Stimulated activated CD8-positive, alpha-beta memory T cell treated with anti-CD3 and anti-CD28 coated beads, Interleukin-4, amount 100 ng/mL, for 4 hours (primary cell): ENCODE data around the gene TBXA2R.

Experiments
- DNase-seq, 2 donors: peaks; one replicate each; pipeline ENCODE4 v3.0.0-alpha.2; 2020; ENCODE audit warnings: low read depth in 2 of 2, low spot score in 1 of 2

Gene TBXA2R

DNA sequence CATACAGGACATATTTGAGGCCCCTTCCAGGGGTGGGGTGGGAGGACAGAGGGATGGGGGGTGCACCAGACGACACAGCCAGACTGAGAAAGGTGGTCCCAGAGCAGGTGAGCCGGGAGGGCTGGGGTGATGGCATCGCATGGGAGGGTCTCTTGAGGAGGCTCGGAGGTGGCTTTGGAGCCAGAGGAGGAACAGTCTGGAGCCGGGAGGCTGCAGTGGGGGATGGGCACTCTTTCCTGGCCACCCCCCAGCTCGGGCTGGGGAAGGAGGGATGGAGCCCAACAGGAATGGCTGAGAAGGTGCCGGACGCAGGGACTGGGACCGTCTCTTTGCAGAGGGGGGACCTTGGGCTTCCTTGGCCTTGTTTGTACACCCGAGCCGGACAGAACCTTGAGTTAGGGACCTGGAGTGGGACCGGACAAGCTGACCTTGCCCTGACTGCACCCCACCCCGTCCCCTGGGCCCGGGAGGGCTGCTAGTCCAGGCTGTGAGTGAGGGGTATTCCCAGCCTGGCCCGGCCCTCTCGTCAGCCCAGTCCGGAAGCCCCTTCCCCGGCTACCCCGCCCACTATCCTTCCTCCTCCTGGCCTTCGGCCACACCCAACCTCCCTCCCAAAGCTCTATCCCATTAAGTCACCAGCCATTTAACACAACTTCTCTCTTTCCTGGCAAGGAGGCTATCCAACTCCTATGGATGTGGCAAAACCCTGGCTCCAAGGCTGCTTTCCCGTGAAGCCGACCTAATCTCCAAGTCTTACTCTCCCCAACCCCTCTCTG, 816 bp upstream of the TBXA2R start:
- no peak for DNase-seq

DNA sequence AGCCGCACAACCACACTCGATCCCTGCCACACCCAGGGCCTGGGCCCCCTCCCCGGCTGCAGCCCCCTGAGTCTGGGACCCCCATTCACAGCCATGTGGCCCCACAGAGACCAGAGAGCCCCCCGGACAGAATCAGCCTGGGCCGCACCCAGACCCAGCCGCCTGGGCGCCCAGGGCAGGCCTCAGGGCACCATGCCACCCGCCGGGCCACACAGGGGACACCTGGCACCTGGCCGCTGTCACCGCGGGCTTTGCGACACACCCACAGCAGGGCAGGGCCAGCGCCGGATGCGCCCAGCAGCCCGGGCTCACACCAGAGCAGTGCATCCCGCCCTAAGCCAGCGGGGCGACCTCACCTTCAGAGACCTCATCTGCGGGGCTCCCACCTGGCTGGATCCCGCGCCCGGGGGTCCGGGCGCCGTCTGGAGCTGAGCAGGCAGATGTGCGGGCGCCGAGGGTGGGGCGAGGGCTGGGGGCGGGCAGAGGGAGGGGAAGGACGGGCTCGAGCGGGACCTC, 443 bp downstream of the TBXA2R start:
- DNase-seq = no peak

DNA sequence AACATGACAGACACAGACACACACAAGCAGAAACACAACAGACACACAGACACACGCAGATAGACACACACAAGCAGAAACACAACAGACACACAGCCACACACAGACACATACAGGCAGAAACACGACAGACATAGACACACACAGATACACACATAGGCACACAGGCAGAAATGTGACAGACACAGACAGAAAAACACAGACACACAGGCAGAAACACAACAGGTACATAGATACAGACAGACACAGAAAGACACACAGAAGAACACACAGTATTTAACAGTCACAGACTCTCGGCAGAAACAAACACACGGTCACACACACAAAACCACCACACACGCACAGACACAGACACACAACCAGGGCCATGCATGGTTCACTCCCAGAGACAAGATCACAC, 905 bp downstream of the TBXA2R start:
- DNase-seq = no peak

DNA sequence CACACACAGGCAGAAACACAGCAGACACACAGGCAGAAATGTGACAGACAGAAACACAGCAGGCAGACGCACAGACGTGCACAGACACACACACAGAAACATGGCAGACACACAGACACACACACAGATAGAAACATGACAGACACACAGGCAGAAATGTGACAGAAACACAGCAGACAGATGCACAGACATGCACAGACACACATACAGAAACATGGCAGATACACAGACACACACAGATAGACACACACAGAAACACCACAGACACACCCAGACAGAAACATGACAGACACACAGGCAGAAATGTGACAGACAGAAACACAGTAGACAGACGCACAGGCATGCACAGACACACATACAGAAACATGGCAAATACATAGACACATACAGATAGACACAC, 1.3 kb downstream of the TBXA2R start:
- DNase-seq = no peak

DNA sequence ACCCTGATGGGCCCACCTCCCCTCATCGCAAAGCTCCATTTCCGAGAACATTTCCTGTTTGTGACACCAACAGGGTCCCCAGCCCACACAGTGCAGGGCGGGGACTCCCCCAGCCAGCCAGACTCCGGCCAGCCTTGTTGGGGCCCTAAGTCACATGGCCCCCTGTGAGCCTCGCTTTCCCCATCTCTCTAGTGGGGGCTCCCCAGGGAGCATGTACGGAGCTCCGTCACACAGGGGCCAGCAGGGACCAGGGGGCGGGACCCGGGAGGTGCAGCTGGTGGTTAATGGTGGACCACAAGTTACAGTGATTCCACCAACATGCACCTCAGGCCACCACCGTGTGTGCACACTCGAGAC, 1.7 kb downstream of the TBXA2R start:
- DNase-seq = no peak

DNA sequence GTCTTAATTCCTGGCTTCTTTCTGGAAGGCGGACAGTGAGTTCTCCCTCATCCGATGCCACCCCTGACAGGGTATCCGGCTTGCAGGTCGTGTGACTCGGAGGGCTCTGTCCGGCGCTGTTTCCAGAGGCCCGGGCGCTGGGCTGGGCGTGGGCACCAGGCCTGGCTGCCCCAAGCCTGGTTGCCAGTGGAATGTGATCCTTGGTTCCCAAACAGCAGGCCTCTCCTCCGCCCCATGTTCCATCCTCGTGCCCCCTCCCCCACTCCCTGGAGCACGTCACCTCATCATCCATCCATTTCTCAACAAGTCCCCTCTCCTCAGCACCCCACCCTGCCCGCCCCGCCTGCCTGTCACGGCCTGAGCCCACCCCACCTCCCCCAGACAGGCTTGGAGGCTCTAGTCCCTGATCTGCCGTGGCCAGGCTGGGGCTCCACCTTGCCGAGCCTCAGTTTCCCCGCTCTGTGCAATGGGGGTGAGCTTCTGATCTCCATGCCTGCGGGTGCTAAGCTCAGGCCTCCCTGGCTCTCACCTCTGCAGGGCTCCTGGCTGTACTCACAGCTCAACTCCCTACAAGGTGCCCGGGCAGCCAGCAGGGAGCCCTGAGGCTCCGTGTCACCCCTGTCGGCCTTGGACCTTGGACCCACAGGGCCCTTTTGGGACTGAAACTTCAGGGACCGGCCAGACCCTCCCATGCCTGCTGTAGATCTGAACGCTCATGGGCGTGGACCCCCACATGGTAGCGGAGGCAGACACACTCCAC, 2.3 kb downstream of the TBXA2R start:
- DNase-seq = no peak

DNA sequence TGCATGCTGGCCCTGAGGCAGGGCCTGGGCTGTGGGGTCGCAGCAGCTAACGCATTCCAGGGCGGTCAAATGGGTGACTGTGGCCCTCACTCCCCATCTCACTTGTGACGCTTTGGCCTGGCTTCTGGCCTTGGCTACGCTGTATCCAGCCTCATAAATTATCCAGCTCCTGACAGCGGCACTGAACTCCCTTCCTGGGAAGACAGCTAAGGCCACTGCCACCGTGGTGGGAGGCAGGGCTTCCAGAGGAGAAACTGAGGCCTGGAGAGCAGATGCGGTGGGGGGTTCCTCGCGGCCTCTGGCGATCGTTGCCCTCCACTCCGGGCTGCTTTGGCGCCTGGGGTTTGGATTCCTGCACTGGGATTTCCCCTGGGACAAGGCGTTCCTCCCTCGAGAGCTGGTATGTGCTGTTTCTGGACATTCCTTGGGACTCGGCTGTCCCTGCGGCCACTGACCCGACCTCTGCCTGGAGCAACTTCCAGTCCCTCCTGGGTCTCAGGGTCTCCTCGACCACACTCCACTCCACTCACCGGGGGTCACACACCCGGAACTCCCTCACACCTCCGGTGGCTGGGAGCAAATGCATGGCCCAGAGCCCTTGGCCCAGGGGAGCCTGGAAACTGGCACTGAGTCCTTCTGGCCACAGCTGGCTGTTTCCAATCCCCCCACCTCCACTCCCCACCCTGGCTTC, 3.4 kb downstream of the TBXA2R start:
- no peak for DNase-seq

DNA sequence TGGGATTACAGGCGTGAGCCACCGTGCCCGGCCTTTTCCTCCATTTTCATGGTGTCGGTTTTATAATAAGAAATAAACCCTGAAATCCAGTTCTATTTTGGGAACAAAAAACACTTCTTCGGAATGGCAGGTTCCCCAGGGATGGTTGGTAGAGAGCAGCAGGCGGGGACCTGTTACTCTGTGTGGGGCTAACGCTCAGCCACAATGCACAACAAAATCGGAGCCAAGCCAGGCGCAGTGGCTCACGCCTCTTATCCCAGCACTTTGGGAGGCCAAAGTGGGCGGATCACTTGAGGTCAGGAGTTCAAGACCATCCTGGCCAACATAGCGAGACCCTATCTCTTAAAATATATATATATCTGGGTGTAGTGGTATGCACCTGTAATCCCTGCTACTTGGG, 5.7 kb downstream of the TBXA2R start:
- DNase-seq = no peak

DNA sequence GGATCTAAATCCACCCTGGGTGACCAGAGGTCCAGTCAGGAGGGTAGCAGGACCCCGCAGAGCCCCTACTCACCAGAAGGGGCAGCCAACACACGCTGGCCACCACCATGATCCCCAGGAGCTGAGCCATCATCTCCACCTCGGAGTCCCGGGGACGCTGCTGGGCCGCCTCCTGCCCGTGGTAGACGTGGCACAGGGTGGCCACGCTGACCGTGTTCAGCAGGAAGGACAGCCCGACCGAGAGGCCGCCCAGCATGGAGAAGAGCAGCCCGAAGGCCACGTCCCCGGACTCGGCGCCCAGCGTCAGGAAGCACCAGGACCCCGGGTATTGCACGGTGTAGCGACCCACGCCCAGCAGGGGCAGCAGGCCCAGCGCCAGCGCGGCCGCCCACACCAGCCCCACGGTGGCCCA, 6.9 kb downstream of the TBXA2R start:
- DNase-seq = no peak

DNA sequence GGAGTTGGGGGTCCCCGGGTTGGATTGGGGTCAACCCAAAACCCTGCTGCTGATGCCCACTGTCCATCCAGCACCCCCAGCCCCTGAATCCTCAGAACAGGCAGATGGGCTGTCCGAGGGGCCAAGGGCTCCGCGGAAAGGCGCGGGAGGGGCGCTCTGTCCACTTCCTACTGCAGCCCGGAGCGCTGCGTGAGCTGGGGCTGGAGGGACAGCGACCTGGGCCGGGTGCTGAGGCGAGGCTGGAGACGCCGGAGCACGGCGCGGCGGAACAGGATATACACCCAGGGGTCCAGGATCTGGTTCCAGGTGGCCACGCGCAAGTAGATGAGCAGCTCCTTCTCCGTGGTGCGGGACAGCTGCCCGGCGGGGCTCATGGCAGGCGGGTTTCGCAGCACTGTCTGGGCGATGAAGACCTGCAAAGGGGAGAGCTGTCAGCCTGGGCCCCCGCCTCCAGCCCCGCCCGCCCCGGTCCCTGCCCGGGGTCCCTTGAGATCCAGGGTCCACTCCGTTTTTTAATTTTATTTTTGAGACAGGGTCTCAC, 11.1 kb downstream of the TBXA2R start:
- DNase-seq = no peak

DNA sequence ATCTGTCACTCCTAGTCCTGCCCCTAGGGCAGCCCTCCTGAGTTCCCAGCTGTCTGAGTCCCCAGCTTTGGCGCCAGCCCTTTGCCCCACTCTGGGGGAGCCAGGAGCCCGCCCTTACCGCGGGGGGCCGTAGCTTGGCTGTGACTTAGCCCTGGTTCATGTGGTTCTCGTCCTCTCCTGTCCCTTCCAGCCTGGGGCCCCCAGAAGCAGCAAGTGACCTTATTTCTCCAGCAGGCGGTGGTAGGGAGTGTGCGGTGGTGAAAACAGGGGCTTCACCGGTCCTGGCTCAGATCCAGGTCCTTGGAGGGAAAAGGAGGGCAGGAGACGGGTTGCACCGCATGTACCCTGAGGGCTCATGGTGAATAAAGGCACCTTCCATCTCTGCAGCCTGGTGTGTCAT, 13.5 kb downstream of the TBXA2R start:
- no peak for DNase-seq

DNA sequence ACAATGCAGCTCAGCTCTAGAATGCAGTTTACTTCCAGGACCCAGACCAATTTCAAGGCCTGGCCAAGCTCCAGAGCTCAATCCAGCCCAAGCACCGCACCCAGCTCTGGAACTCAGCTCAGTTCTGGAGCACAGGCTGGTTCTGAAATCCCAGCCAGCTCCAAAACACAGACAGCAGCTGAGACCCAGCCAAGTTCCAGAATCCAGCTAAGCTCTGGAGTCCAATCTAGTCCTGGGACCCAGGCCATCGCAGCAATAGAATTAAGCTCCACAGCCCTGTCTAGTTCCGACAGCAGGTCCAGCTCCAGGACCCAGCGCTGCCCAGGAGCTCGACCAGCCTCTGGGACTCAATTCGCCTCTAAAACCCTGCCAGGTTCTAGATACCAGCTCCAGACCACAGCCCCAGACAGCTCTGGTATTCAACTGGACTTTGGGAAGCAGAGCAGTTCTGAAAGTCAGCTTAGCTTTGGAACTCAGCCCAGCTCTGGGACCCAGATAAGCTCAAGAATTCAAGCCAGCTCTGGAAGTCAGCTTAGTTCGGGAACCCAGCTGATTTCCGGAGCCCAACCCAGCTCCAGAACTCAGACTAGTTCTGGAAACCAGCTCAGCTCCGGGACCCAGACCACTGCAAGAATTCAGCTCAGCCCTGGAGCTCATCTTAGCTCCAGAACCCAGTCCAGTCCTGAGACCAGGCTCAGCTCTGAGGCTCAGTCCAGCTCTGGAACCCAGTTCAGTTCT, 14.6 kb downstream of the TBXA2R start:
- DNase-seq = no peak

DNA sequence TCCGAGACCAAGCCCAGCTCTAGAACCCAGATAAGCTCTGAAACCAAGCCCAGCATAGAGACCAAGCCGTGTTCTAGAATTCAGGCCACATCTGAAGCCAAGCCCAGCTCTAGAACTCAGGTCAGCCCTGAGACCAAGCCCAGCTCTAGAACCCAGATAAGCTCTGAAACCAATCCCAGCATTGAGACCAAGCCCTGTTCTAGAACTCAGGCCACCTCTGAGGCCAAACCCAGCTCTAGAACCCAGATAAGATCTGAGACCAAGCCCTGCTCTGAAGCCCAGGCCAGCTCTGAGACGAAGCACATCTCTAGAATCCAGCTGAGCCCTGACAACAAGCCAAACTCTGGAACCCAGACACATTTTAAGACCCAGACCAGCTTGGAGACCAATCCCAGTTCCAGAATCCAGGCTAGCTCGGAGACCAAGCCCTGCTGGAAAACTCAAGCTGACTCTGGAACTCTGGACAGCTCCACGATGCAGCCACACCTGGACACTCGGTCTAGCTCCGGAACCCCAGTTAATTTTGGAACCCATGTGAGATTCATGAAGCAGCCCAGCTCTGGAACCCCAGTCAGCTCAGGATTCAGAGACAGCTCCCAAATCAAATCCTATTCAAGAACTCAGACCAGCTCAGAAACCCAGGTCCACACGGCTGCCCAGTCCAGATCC, 15.6 kb downstream of the TBXA2R start:
- DNase-seq = no peak

DNA sequence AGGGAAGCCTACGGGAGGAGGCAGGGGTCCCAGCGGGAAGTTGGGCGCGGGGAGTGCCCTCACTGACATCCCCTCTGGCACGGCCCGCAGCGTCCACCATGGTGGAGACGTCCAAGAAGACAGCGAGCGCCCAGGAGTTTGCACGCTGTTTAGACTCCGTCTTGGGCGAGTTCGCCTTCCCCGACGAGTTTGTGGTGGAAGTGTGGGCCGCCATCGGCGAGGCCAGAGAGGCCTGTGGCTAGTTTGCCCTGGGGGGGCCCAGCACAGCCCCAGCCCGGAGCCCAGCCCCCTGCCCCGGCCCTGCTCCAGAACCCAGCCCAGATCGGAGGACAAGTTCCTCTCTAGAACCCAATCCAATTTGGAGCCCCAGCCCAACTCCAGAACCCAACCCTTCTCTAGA, 16.7 kb downstream of the TBXA2R start:
- DNase-seq = no peak

DNA sequence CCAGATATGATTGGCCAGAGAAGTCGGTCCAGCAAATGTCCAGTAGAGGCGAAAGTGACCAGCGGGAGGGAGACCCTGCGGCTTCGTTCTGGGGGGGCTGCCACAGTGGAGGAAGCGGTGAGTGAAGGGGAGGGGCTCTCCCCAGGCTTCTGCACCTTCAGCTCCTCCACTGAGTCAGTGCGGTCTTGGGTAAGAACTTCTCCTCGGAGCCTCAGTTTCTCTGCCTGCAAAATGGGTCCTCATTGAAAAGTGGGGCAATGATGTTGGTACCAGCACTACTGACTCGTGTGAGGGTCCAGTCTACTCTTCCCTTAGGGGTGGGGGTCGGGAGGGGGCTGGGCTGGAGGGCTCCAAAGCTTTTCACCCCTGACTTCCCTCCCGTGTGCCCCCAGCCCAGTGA, 17.2 kb downstream of the TBXA2R start:
- DNase-seq = no peak

DNA sequence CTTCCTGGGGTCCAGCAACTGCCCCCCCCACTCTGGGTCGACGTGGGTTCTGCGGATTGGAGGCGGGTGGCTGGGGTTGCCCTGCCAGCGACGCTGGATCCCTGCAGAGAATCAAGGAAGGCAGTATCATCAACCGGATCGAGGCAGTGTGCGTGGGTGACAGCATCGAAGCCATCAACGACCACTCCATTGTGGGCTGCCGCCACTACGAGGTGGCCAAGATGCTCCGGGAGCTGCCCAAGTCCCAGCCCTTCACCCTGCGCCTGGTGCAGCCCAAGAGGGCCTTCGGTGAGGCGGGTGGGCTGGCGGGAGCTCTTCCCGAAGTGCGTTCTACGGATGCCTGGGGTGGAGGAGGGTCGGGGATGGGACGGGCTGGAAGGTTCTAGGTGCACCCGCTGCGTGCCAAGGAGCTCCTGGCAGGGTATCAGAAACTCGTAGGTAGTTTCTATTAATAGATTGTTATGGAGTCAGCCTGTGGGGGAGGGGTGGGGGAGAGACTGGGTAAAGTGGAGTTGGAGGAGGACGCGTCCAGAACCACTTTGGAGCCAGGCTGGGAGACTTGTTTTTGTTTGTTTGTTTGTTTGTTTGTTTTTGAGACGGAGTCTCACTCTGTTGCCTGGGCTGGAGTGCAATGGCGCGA, 19.8 kb downstream of the TBXA2R start:
- no peak for DNase-seq

DNA sequence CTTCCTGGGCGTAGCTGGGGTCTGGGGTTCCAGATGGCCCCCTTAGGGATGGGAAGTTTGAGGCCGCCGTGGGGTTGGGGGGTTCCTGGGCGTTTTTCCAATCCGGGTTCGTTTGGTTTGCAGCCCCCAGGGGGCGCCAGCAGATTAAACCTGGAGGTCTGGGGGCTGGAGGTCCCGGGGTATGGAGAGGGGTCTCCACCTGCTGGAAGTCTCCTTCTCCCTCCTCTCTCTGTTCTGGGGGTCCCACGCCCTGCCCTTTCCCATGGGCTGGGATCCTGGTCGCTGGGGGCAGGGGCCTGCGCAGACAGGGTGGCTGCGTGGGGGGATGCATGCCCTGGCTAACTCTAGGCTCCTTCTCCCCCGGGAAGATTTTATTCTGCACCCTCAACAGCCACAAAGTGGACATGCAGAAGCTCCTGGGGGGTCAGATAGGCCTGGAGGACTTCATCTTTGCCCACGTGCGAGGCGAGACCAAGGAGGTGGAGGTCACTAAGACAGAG, 20.5 kb downstream of the TBXA2R start:
- DNase-seq = no peak

DNA sequence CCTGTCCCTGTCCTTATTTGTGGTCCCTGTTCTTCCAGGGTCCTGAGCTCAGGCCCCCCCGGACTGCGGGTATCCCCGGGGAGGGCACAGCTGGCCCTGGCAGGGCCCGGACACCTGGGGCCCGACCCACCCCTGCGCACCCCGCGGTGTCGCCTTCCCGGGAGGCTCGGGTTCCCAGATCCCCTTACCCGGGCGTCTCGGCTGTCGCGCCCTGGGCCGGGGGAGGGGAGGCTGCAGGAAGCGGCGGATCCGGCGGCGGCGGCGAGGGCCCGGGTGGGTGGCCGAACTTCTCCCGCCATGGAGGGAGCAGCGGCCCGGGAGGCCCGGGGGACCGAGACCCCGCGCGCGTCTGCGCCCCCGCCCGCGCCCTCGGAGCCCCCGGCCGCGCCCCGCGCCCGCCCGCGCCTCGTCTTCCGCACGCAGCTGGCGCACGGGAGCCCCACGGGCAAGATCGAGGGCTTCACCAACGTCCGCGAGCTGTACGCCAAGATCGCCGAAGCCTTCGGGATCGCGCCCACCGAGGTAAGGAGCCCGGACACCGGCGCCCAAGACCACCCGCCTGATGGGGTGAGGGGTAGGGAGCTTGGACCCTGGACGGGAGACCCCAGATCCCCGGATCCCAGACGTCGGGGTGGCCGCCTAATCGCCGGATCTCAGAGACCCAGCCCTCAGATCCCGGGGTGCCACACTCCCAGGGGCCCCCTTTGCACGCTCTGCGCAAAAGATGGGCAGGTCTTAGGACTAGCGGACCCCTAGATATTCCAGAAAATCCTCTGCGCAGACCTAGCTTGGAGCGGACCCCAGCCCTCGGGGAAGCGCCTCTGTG, 21.2 kb downstream of the TBXA2R start, which contains the start of gene GIPC3:
Gene GIPC3 (plus strand): TSS at position 178 of the 826 bp plus-strand sequence. CDS start 120 bp downstream, at position 298.
- DNase-seq = no peak
